DMS53 treated with DMSO at 0.1 percent for 48 hours (cell line): ENCODE results near the gene RPLP2.

ENCODE experiments used
- DNase-seq: peaks from one replicate; lab custom pipeline; 2025; ENCODE audit not compliant: unreplicated experiment; lab: John Stamatoyannopoulos, UW

The RPLP2 gene

GRCh38 chr11:790721-791564 is 18.8 kb upstream of the RPLP2 start:
- no peak for DNase-seq

GRCh38 chr11:791658-792534 is 17.9 kb upstream of the RPLP2 start:
- DNase-seq, result no peak

- no peak for DNase-seq
Measured at GRCh38 chr11:792535-792821, 17.3 kb upstream of the RPLP2 start.

- DNase-seq, result no peak
Measured at GRCh38 chr11:792873-793272, 16.9 kb upstream of the RPLP2 start.

- no peak for DNase-seq
Measured at GRCh38 chr11:793556-793955, 16.2 kb upstream of the RPLP2 start.

GRCh38 chr11:794013-794765 is 15.6 kb upstream of the RPLP2 start:
- DNase-seq, result no peak

GRCh38 chr11:794766-795633 is 14.8 kb upstream of the RPLP2 start:
- DNase-seq, result no peak

GRCh38 chr11:795634-796564 is 13.9 kb upstream of the RPLP2 start:
- DNase-seq, result peak; percentile 44

GRCh38 chr11:796565-797295 is 13.0 kb upstream of the RPLP2 start:
- DNase-seq, result no peak

- DNase-seq, result peak; percentile 47
Measured at GRCh38 chr11:797296-798092, 12.3 kb upstream of the RPLP2 start.

- peak; percentile 70 for DNase-seq
Measured at GRCh38 chr11:798093-798713, 11.6 kb upstream of the RPLP2 start, which contains the start of gene SLC25A22. Gene SLC25A22, minus strand, starts transcription at chr11:798281. Its CDS starts 3,275 bp downstream, at chr11:795006.

- DNase-seq, result no peak
Measured at GRCh38 chr11:799641-800316, 10.0 kb upstream of the RPLP2 start.

GRCh38 chr11:800473-800872 is 9.3 kb upstream of the RPLP2 start:
- DNase-seq, result no peak

GRCh38 chr11:801097-801780 is 8.5 kb upstream of the RPLP2 start:
- no peak for DNase-seq

- no peak for DNase-seq
Measured at GRCh38 chr11:802018-802617, 7.6 kb upstream of the RPLP2 start.
